M059J (cell line): Measurements from ENCODE around the gene ALKBH5. TPM values are rescaled to one million over a fixed set of nuclear protein-coding genes. Genes with fewer than 3 reads are reported as not detected.
A peak's percentile ranks its signal among the peaks of the same experiment; 100 is the strongest.
"Not testable (repeated sequence)": the region's sequence is repeated elsewhere in the genome, so short reads cannot be mapped to it uniquely, and the experiment has no call there.

Experiments
- DNase-seq: peaks from one replicate; pipeline ENCODE4 v3.0.0-alpha.2; 2012; ENCODE audit warnings: low read depth
- total RNA-seq: library from RNA; depleted of rRNA; stranded (reverse); fragments of >200 nt; shearing (Covaris generic); gene quantifications from 2 replicates; pipeline ENCODE4 v1.2.3, GENCODE V29; 2014

The ALKBH5 gene
- total RNA-seq, 1 experiment from 2014 or later = 141 TPM

GRCh38 chr17:18185832-18186626 lies 2.4 kb downstream of the ALKBH5 start:
- peak; percentile 44 for DNase-seq

DNA sequence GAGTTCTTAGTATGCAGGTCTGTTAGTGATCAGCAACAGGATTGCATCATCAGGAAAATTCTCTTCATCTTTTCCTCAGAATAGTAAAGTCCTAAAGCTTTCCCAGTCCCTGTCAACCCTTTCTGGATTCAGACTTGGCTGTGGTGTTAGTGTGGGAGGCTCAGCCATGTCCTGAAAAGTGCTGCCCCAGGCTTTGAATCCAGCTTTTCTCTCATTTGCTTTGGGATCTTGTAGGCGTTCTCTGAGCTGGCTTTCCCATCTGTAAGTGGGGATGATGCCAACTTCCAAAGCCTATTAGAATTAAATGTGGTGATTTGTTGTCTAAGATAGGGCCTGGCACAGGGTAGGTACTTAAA lies 3.0 kb downstream of the ALKBH5 start:
- DNase-seq = peak; percentile 33

GRCh38 chr17:18187226-18187625 lies 3.6 kb downstream of the ALKBH5 start:
- peak; percentile 12 for DNase-seq

DNA sequence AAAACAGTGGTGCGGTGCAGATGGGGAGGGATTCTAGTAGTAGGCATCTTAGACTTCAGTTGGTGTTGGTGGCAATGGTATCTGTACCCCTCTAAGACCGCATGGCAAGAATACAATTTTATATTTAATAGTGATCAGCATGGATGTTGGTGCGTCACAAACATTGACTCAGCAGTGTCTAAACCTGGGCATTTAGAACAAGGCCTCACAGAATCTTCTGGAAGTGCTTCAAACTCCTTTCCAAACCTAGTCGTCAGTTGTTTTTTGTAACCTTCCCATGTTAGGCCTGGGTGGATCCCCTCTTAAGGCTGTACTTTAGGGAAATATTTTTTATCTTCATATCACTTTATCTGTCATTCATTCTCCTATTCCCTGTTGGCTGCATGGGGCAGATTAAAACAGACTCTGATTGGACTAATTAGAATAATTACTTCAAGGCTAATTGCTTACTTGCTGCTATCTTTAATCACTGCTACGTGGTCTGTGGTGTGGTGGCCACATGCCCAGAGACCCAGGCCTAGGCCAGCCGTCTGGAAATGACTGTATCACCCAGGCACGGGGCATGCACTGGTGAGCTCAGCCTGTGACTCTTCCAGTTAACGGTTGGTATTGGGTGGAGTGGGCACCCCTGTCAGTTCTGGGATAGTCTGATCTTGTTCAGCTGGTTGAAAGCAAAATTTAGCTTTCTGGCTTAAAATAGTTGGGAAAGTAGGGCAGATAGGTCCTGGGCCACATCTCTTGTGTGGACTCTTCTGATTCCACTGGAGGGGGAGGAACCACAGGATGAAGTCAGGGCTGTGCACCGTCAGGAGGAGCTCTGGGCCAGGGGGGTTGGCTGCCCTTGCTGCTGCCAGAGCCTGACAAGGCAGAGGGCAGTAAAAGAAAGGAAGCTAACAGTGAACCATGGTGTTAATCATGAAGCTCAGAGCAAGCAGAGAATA lies 4.5 kb downstream of the ALKBH5 start:
- DNase-seq = peak; percentile 70

DNA sequence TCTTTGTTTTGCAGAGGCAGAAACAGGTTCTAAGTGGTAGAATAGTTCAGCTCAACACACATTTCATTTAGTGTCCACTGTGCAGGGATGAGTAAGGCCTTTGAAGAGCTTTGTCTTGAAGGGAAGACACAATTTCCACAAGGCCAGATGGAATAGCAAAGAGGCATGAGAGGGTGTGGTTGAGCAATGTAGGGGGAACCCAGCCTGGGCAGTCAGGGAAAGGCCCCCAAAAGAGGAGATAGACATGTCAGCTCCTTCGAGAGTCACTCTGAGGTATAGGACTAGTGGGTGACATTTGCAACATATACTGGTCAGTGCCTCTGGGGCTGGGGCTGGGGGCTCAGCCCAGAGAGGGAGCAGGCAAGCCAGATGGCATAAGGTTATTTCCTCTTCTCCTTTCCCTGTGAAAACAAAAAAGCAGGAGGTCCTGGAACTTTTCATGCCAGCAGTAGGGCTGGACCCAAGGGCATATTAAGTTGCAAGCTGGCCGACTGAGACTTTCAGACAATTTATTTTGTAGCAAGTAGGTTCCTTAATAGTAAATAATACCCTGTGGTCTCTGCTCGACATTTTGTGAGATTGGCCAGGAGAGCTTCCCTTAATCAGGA lies 7.1 kb downstream of the ALKBH5 start:
- DNase-seq = no peak

DNA sequence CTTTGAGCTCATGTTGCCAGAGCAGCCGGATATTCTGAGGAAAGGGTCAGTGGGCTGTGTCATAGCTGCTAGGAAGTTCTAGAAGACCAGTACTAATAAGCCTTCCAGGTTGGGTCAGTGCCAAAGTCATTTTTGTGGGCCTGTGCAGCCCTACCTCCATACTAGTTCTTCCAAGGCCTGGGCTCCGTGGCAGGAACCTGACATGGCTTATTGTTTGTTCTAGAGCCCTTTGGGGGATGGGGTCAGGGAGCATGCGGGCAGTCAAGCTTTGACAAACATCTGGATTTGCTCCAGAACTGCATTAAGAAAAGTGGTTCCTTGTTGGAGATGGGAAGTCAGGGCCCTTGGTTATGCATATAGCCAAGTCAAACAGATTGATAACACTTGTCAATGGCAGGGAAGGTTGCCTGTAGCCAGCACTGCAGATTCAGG lies 7.6 kb downstream of the ALKBH5 start:
- DNase-seq = no peak

GRCh38 chr17:18191967-18192366 lies 8.3 kb downstream of the ALKBH5 start:
- no peak for DNase-seq

DNA sequence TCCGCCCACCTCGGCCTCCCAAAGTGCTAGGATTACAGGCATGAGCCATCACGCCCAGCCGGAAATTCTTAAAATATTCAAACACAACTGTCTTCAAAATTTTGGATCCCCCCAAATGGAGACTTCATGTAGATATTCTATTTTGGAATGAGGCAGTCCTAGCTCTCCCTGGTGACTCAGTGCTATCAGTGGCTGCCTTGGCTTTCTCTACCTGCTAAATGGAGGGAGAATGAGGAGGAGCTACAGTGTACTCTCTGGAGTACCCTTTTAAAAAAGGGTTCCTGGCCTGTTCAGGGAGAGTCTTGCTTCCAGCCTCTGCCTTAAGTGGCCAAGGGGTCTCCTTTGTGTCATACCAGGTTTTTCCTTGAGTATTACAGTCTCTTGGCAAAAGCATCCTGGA lies 10.8 kb downstream of the ALKBH5 start:
- no peak for DNase-seq

DNA sequence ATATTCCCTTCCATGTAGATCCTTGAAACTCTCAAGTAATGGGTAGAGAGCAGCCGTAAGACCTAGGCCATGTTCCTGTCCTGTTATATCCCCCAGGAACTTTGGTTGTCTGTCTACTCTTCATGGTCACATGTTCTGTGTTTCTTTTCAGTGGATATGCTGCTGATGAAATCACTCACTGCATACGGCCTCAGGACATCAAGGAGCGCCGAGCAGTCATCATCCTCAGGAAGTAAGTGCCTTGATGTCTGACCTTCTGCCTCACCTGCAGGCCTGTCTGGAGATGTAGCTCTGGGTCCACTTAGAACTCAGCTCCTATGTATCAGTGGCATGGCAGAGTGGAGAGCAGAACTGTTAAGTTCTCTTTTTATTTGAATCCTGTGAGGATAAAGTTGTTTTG lies 11.2 kb downstream of the ALKBH5 start:
- DNase-seq = no peak

GRCh38 chr17:18195246-18195645 lies 11.6 kb downstream of the ALKBH5 start:
- DNase-seq = no peak

DNA sequence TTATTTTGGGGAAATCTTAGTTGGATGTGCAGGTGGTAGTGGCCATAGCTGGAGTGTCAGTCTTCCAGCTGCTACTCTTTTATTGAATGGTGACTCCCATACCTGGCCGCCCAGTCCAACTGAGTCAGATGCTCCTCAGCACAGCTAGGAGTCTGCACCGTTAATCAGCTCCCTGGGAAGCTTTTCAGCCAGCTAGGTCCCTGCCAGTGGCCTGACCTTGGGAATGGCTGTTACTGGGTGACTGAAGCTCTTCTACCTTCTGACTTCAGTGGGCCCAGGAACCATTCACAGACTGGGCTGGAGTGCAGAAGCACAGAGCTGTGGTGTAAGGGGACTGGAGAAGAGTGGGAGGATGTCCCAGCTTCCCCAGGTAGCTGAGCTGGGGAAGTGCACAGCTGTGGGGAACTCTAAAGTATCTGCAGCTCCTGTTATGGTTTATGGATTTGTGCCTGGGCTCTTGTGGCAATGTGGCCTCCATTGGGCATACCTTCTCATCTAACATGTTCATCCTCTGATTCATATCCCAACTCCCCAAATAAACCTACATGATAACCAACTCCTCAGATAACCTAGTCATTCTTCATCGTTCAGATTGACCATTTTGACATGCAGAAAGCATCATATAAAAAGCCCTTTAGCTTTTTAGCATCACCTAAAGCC lies 14.0 kb downstream of the ALKBH5 start:
- no peak for DNase-seq

DNA sequence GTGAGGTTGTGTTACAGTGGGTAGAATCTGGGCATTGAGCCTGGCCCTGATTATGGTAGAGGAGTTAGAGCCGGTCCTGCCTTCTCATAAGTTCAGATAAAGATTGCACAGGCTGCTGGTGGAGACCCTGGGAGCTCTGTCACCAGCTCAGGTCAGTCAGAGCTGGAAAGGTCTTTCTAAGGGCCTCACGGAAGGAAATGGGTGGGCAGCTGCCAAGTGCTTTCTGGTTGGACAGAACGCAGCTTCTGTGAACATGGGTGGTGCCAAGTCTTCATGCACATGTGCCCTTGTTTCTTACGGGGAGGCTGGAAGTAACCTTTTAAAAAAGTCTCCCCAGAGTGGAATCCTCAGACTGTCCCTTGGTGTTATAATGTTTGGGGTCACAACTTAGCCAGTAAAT lies 14.9 kb downstream of the ALKBH5 start:
- no peak for DNase-seq

DNA sequence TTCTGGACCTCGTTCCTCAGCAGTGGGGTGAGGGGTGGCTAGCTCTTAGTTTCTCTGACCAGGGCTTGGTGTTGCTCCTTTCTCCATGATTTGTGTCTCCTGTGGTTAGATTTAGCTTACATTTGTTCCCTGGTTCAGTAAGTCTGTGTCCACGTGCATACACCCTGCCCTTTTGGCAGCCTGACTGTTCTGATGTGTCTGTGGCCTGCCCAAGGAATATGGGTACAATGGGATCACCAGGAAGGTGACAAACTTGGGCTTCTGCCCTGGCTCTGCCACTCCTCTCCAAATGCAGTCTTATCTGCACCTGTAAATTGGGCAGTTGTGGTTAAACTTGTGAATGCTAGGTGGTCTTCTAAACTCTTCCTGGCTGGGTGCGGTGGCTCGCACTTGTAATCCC lies 17.5 kb downstream of the ALKBH5 start:
- no peak for DNase-seq

GRCh38 chr17:18203308-18203707 lies 19.7 kb downstream of the ALKBH5 start:
- no peak for DNase-seq

GRCh38 chr17:18205861-18206260 lies 22.2 kb downstream of the ALKBH5 start:
- DNase-seq = peak; percentile 63

DNA sequence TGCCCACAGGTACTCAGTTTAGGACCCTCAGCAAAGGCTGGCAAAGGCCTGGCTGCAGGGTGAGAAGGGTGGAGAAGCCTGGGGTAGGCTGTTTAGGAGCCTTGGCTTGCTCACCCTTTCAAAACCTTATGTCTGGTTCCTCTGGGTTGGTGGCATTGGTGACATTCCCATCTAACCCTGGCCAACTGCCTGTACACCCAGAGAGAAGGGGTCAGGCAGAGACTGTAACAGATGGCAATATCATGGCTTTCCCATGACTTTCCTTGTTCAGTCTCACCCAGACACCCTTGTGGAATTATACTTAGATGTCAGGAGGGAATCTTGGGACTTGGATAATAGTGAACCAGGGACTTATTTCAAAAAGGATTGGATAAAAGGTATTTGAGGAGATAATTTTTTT lies 23.3 kb downstream of the ALKBH5 start:
- no peak for DNase-seq

GRCh38 chr17:18208092-18208491 lies 24.5 kb downstream of the ALKBH5 start:
- DNase-seq = no peak

- DNase-seq = no peak
Measured at GRCh38 chr17:18213666-18214270, 30.1 kb downstream of the ALKBH5 start.

DNA sequence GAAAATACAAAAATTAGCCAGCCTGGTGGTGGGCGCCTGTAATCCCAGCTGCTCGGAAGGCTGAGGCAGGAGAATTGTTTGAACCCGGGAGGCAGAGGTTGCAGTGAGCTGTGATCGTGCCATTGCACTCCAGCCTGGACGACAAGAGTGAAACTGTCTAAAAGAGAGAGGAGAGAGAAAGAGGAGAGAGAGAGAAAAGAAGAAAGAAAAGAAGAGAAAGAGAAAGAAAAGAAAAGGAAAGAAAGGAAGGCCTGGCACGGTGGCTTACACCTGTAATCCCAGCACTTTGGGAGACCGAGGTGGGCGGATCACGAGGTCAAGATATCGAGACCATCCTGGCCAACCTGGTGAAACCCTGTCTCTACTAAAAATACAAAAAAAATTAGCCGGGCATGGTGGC lies 33.3 kb downstream of the ALKBH5 start:
- DNase-seq = not testable (repeated sequence)

GRCh38 chr17:18217412-18218015 lies 33.9 kb downstream of the ALKBH5 start:
- DNase-seq = peak; percentile 50
